Measurements from ENCODE around the gene ZDHHC20.
A peak's percentile ranks its signal among the peaks of the same experiment; 100 is the strongest.
"Not testable (repeated sequence)": the region's sequence is repeated elsewhere in the genome, so short reads cannot be mapped to it uniquely, and the experiment has no call there.

Gene ZDHHC20

GRCh38 chr13:21435687-21436151 lies 23.4 kb downstream of the ZDHHC20 start:
- DNase-seq (ENCODE audit: low read depth, low spot score) = no peak

- no peak for DNase-seq (ENCODE audit: low read depth, low spot score)
Measured at GRCh38 chr13:21435231-21435630, 23.9 kb downstream of the ZDHHC20 start.

GRCh38 chr13:21434588-21434987 lies 24.5 kb downstream of the ZDHHC20 start:
- no peak for DNase-seq (ENCODE audit: low read depth, low spot score)

- no peak for DNase-seq (ENCODE audit: low read depth, low spot score)
Measured at GRCh38 chr13:21429211-21429610, 29.9 kb downstream of the ZDHHC20 start.

- DNase-seq (ENCODE audit: low read depth, low spot score) = no peak
Measured at GRCh38 chr13:21427741-21428140, 31.4 kb downstream of the ZDHHC20 start.

GRCh38 chr13:21426238-21426637 lies 32.9 kb downstream of the ZDHHC20 start:
- no peak for DNase-seq (ENCODE audit: low read depth, low spot score)

GRCh38 chr13:21420706-21421105 lies 38.4 kb downstream of the ZDHHC20 start:
- no peak for DNase-seq (ENCODE audit: low read depth, low spot score)

- DNase-seq (ENCODE audit: low read depth, low spot score) = no peak
Measured at GRCh38 chr13:21413013-21413412, 46.1 kb downstream of the ZDHHC20 start.

GRCh38 chr13:21410453-21410852 lies 48.6 kb downstream of the ZDHHC20 start:
- peak; percentile 39 for DNase-seq (ENCODE audit: low read depth, low spot score)

- DNase-seq (ENCODE audit: low read depth, low spot score) = no peak
Measured at GRCh38 chr13:21405309-21405708, 53.8 kb downstream of the ZDHHC20 start.

- no peak for DNase-seq (ENCODE audit: low read depth, low spot score)
Measured at GRCh38 chr13:21402586-21403307, 56.4 kb downstream of the ZDHHC20 start.

- DNase-seq (ENCODE audit: low read depth, low spot score) = no peak
Measured at GRCh38 chr13:21399741-21400140, 59.4 kb downstream of the ZDHHC20 start.

GRCh38 chr13:21395953-21396352 lies 63.1 kb downstream of the ZDHHC20 start:
- no peak for DNase-seq (ENCODE audit: low read depth, low spot score)

GRCh38 chr13:21389124-21389523 lies 70.0 kb downstream of the ZDHHC20 start:
- DNase-seq (ENCODE audit: low read depth, low spot score) = no peak

GRCh38 chr13:21385710-21386109 lies 73.4 kb downstream of the ZDHHC20 start:
- no peak for DNase-seq (ENCODE audit: low read depth, low spot score)

- no peak for DNase-seq (ENCODE audit: low read depth, low spot score)
Measured at GRCh38 chr13:21383090-21383489, 76.0 kb downstream of the ZDHHC20 start.

- not testable (repeated sequence) for DNase-seq (ENCODE audit: low read depth, low spot score)
Measured at GRCh38 chr13:21376998-21377985, 81.8 kb downstream of the ZDHHC20 start.

GRCh38 chr13:21372530-21372929 lies 86.6 kb downstream of the ZDHHC20 start:
- DNase-seq (ENCODE audit: low read depth, low spot score) = no peak

GRCh38 chr13:21371011-21371410 lies 88.1 kb downstream of the ZDHHC20 start:
- DNase-seq (ENCODE audit: low read depth, low spot score) = peak; percentile 35

GRCh38 chr13:21365574-21365973 lies 93.5 kb downstream of the ZDHHC20 start:
- no peak for DNase-seq (ENCODE audit: low read depth, low spot score)

- DNase-seq (ENCODE audit: low read depth, low spot score) = no peak
Measured at GRCh38 chr13:21364916-21365315, 94.2 kb downstream of the ZDHHC20 start.

GRCh38 chr13:21364357-21364756 lies 94.7 kb downstream of the ZDHHC20 start:
- no peak for DNase-seq (ENCODE audit: low read depth, low spot score)

Measured in smooth muscle cell of the brain vasculature (primary cell).